AG04450 (cell line): ENCODE results near the gene MSH5. TPM values are rescaled to one million over a fixed set of nuclear protein-coding genes. Genes with fewer than 3 reads are reported as not detected.

Experiments used
- CTCF ChIA-PET: fragments of 300-600, 350-600 bp; formaldehyde crosslinking; extraction: SDS; loops from one replicate; lab custom pipeline; 2022; ENCODE audit warnings: antibody characterized with exemption, inconsistent platforms; lab: Charles Lee
- POLR2A ChIA-PET: fragments of 350-600 bp; formaldehyde crosslinking; extraction: SDS; loops from one replicate; lab custom pipeline; 2021; ENCODE audit warnings: antibody characterized with exemption, inconsistent platforms; lab: Yijun Ruan, JAX
- DNase-seq: peaks from one replicate; pipeline ENCODE4 v3.0.0-alpha.2; 2011; ENCODE audit warnings: low read depth, low spot score
- H3K27ac ChIP-seq: one replicate; pipeline ENCODE4 v1.5.1; 2012; ENCODE audit warnings: low read depth, low read length, control low read depth
- H3K27me3 ChIP-seq: one replicate; pipeline ENCODE4 v1.6.0; 2012; ENCODE audit warnings: low read length; ENCODE audit not compliant: control insufficient read depth, insufficient read depth
- H3K4me3 ChIP-seq: 2 replicates; pipeline ENCODE4 v1.5.1; 2011; ENCODE audit warnings: mild to moderate bottlenecking, low read depth, low read length, control low read depth
- H3K9me3 ChIP-seq: 2 replicates; pipeline ENCODE4 v1.5.1; 2012; ENCODE audit warnings: low read length; ENCODE audit not compliant: control insufficient read depth, insufficient read depth
- CTCF ChIP-seq: IDR thresholded peaks from 2 replicates; pipeline ENCODE4 v1.5.1; 2011; ENCODE audit warnings: low read depth, low read length, control low read depth, inconsistent platforms
- polyA plus RNA-seq: library from polyadenylated mRNA; depleted of rRNA; stranded (reverse); fragments of >200 nt; gene quantifications from 2 replicates; pipeline ENCODE4 v1.2.3, GENCODE V29; 2011

MSH5 gene
- polyA plus RNA-seq, 1 experiment, result 6.4 TPM

GRCh38 chr6:31775633-31776484, 36.1 kb downstream of the MSH5 start:
- CTCF ChIA-PET, result interaction anchor here (0.6 to 1.3 kb wide), 2 partner anchors 15 to 38 kb away, joined by 3 to 4 read pairs; no protein-coding TSS in a partner anchor
- H3K4me3 ChIP-seq, result no peak overlapping the region
- no peaks in the 10 kb centered on the region for H3K27me3 ChIP-seq
- no peak for DNase-seq
- no peak overlapping the region for H3K27ac ChIP-seq
- POLR2A ChIA-PET, result interaction anchor here (1.2 kb wide), 1 partner anchor 52 kb away, joined by 3 read pairs; the partner anchor contains the start of gene HSPA1B
- TF ChIP-seq CTCF, result no peak
- no peaks in the 10 kb centered on the region for H3K9me3 ChIP-seq

GRCh38 chr6:31776485-31776988, 36.7 kb downstream of the MSH5 start:
- no peak for TF ChIP-seq CTCF
- Histone ChIP-seq H3K4me3 (no peak overlapping the region), H3K27me3 (no peaks in the 10 kb centered on the region), H3K27ac (no peak overlapping the region), H3K9me3 (no peaks in the 10 kb centered on the region)
- ChIA-PET CTCF (no interaction called here), POLR2A (no interaction called here)
- DNase-seq, result no peak

DNA sequence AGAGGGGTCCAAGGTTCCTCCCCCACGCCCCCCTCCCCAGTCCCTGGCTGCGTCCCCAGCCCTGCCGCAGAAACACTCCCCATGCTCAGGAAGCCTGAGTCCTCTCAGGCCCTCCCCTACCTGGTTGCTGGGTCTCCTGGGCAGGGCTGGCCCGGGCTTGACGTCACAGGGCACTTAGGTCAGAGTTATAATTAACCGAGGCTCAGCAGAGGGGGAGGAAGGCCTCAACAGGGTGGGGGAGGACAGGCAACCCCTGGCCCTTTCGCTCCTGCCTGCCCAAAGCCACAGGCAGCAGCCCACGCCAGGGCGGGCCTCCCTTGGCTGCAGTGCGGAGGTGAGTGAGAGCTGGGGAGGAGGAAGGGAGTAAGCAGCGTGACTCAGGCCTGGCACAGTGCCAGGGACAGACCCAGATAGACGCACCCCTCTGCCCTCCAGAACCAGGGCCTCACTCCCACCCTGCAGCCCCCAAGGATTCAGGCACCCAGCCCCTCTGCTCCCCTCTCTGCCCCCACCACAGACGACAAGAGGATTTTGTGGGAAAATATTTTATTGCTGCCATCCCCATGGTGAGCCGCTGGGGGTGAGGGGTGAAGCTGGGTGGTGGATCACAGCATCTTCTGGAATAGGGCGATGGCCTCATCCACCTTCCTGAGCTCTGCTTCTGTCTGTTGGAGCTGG, 37.3 kb downstream of the MSH5 start, which contains the start of gene VWA7:
Gene VWA7 (minus strand): TSS at position 340 of the 678 bp plus-strand sequence. CDS start 549 bp downstream, outside the sequence.
- no peak for DNase-seq
- H3K27ac ChIP-seq, result peak within 1 kb of the TSS; percentile 21
- H3K9me3 ChIP-seq, result no peaks in the 10 kb centered on the region
- no peak within 1 kb of the TSS for H3K4me3 ChIP-seq
- ChIA-PET POLR2A (interaction anchor here (0.8 to 1.3 kb wide), 2 partner anchors 24 to 50 kb away, joined by 3 to 9 read pairs; partner anchors contain the start of gene HSPA1B), CTCF (interaction anchor here (1.0 to 4.2 kb wide), 2 partner anchors 14 to 30 kb away, joined by 3 to 24 read pairs; partner anchors contain the start of gene LSM2)
- no peaks in the 10 kb centered on the region for H3K27me3 ChIP-seq
- TF ChIP-seq CTCF, result no peak

DNA sequence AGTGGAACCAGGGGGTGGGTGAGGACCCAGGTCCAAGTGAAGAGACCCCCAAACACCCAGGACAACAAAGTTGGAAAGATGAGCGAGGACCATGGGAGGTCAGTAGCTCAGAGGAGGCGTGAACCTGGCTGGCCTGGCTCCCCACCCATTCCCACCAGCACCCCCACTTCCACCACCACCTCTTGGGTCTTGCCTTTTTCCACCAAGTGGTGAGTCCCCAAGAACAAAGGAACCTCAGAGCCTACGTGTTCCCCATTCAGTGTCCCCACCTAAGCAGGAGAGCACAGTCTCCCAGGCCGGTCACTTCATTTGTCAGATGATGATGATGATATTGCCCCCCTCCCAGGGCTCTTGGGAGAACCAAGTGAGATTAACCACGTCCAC, 37.9 kb downstream of the MSH5 start:
- ChIA-PET POLR2A (interaction anchor here (0.8 to 1.3 kb wide), 2 partner anchors 25 to 50 kb away, joined by 3 to 9 read pairs; partner anchors contain the start of gene HSPA1B), CTCF (interaction anchor here (1.0 to 4.2 kb wide), 2 partner anchors 14 to 29 kb away, joined by 3 to 24 read pairs; partner anchors contain the start of gene LSM2)

More for the DNA sequence above, 37.9 kb downstream of the MSH5 start:
- Histone ChIP-seq H3K4me3 (no peak overlapping the region), H3K9me3 (no peaks in the 10 kb centered on the region), H3K27me3 (no peaks in the 10 kb centered on the region), H3K27ac (peak overlapping the region; percentile 21)
- no peak for DNase-seq
- TF ChIP-seq CTCF, result no peak
